HG03103 (cell line): ENCODE results near the gene HBS1L.

Source experiments
- ATAC-seq: cut with Tn5 transposase; IDR thresholded peaks from one replicate; pipeline ENCODE4 v1.9.1; 2021; ENCODE audit warnings: low read depth; ENCODE audit not compliant: unreplicated experiment

HBS1L gene

GRCh38 chr6:134921721-134922261 is 132.8 kb downstream of the HBS1L start:
- ATAC-seq = no peak

DNA sequence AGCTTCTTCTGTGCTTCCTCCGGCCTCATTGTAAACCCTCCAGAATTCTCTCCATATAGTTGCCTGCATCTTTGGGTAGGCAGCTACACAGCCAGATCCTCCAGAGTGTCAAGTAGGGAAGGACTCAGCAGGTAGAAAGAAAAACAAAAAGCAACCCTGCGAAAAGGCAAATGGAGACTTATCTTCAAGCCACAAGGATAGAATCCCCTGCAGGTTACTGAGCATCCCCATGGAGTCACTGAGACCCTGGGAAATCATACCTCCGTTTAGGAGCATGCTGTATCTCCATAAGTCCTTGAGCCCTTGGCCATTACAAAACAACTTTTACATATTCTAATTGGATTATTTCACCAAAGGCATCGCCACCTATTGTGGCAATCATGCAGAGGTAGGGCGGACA is 133.3 kb downstream of the HBS1L start:
- ATAC-seq = no peak

GRCh38 chr6:134920422-134920821 is 134.2 kb downstream of the HBS1L start:
- no peak for ATAC-seq

DNA sequence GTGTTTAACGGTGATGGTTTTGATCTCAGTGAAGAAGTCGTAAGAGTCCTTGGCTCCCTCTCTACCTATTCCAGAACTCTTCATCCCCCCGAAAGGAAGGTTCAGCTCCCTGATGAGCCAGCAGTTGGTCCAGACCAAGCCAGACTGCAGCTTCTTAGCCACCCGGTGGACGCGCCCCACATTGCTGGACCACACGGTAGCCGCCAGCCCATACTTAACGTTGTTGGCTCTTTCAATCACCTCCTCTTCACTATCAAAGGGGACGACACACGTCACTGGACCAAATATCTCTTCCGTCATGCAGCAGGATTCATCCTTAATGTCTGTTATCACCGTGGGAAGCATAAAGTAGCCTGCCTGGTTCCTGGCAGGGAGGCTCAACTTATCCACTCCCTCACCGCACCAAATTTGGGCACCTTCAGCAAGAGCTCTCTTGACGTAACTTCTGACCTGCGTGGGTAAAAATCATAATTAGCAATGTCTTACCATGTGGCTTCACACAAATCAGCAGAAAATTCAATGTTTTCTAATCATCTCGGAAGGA is 136.1 kb downstream of the HBS1L start:
- no peak for ATAC-seq

GRCh38 chr6:134911547-134911946 is 143.1 kb downstream of the HBS1L start:
- ATAC-seq = no peak

DNA sequence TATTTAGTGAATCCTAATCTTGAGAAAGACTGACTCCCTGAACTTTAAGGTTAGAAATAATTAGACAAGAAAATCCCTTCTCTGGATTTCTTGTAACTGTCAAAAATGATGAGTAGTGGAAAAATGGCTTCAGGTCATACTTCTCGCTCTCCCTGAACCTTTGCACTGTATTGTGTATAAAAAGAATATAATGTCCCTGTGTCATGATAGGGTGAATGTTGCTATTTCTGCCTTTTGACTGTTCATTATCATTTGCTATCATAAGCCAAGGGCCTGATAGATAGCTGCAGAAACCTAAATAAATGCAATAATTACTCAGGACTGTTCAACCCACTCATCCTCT is 144.1 kb downstream of the HBS1L start:
- no peak for ATAC-seq
